NK-92 (cell line): Measurements from ENCODE around the gene GPR179.
A peak's percentile ranks its signal among the peaks of the same experiment; 100 is the strongest.
"Not testable (repeated sequence)": the region's sequence is repeated elsewhere in the genome, so short reads cannot be mapped to it uniquely, and the experiment has no call there.

ENCODE experiments used
- DNase-seq: peaks from one replicate; lab custom pipeline; 2025; ENCODE audit not compliant: unreplicated experiment; lab: John Stamatoyannopoulos, UW

GPR179 gene

DNA sequence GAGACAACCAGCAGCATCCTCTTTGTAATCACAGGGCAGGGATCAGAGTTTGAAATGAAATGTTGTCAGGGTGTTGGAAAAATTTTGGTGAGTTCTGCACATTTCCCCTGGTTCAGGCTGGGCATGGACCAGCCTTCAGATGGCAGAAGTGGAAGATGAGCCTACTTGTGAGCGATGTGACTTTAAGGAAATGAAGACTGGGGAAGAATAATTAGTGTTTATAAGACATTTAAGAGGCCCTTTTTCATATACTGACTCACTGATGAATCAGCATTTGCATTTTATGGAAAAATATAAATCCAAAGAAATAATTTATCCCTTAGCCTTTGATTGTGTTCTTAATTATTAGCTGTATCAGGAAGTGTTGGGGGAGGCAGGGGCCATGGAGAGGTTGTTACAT, 20.9 kb downstream of the GPR179 start:
- DNase-seq: no peak

DNA sequence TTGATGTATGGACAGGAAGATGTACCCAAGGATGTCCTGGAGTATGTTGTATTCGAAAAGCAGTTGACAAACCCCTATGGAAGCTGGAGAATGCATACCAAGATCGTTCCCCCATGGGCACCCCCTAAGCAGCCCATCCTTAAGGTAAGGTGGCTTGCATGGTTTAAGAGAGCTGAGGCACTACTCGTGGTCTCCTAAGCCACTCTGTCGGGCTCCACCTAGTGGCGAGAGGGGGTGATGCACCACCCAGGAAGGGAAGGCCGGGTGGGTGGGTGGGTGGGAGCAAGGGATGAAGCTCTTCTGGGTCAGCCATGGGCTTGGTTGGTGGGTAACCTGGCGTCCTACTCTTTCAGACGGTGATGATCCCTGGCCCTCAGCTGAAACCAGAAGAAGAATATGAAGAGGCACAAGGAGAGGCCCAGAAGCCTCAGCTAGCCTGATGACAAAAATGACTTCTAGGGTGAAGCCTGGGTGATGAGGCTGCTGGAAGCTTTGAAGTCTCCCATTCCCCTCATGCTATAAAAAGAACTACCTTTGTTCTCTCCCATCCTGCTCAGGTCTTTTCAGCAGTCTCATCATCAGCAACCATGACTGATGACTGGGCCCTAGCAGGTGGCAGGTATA, 21.5 kb downstream of the GPR179 start:
- DNase-seq: no peak

DNA sequence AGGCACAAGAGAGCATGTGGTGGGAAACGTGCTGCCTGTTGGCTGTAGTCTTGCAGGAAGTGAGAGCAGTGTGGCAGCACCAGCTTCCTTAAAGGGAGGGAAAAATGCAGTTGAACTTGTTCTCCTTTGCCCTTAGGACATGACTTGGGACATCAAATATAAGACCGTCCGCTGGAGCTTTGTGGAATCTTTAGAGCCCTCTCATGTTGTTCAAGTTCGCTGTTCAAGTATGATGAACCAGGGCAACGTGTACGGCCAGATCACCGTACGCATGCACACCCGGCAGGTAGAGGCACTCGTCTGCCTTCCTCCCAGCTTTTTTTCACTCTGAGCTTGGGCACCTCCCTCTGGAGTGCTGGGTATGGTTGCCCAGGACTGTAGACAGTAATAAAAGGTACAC, 23.3 kb downstream of the GPR179 start:
- no peak for DNase-seq

DNA sequence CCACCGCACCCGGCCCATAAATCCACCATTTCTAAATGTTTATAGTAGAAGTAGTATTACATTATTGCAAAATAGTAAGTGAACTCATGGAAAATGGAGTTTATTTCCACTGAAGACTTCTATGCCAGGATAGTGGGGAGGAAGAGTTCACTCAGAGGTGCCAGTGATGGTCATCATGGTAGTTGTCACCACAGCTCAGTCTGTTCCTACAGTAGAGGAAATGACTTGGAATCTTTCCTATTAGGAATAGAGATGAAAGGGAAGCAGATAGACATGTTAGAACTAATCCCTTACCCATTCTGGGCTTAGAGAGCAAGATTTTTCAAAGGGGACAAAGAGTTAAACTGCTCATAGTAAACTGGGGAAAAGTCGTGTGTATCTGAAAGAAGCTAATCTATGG, 26.7 kb downstream of the GPR179 start:
- no peak for DNase-seq

DNA sequence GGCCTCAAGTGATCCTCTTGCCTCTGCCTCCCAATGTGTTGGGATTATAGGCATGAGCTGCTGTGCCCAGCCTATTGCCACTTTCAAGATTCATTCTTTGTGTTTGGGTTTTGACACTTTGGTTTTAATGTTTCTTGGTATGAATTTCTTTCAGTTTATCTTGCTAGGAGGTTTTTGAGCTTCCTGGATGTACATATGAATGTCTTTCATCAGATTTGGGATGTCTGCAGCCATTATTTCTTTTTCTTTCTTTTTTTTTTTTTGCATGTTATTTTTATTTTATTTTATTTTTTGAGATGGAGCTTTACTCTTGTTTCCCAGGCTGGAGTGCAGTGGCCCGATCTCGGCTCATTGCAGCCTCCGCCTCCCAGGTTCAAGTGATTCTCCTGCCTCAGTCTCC, 28.3 kb downstream of the GPR179 start:
- DNase-seq: no peak

DNA sequence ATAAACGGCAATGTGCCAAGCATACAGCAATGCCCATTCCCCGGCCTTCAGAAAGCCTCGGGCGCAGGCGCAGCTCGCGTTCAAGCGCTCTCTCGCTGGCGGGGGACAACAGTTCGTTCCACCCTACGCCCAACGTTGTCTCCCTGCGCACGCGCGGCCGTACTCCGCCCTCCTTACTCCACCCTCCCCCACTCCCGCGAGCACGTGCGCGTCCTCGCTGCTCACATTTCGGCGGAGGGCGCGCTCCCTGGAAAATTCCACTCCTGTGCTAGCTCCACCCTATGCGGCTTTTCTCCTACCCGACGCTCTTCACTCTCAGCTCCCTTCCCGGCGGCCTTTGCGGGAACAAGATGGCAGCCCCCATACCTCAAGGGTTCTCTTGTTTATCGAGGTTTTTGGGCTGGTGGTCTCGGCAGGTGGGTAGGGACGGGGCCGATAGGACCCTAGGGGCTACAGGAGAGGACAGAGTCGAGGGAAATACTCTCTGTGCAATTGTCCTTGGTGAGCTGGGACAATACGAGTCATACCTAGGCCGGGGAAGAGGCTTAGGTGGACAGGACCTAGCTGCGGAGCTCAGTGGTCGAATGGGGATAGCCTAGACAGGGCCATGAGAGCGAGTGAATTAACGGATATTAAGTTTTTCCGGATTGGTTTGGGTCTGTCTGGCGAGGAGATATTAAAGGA, 46.8 kb downstream of the GPR179 start, which contains the start of gene MRPL45:
Gene MRPL45, plus strand, starts transcription at position 335 of the 684 bp plus-strand sequence. Its CDS starts 16 bp downstream, at position 351.
- DNase-seq: peak; percentile 69

DNA sequence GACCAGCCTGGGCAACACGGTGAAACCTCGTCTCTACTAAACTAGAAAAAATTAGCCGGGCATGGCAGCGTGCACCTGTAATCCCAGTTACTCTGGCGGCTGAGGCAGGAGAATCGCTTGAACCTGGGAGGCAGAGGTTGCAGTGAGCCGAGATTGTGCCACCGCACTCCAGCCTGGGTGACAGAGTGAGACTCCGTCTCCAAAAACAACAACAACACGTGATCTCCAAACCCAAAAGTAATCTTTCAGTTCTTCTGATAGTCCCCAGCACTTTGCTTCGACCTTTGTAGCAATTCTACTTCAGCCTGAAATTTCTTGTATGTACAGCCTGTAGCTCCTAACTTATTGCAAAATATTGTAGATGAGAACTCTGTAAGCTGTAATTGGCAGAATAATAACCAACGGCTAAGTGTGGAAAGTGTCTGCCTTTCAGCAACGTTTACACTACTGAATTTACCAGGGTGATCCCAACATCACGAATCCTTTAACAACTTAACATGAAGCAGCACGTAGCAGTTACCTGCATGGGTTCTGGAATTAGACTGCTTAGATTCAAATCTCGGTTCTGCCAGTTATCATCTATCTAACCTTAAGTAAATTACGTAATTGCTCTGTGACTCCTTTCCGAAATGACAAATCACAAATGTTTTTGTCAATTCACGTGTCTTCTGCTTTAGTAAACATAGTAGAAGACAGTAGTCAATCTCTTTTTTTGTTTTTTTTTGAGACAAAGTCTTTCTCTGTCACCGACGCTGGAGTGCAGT, 48.0 kb downstream of the GPR179 start:
- not testable (repeated sequence) for DNase-seq

DNA sequence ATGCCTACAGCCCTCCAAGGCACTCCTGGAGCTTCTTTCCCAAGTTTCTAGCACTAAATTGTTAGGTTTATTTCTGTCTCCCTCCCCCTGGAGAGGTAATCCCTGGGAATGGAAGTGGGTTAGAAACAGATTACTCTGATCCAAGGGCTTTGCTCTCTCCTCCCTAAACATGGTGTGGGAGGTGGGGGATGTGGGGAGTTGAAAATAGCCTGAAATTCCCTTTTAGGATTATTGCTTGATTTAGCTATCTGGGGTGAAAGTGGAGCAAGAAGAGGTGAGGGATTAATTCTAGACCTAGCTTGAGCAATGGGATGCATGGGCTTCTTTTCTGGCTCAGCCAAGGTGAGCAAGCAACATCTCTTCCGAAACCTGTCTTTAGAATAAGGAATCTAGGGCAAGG, 54.0 kb downstream of the GPR179 start:
- not testable (repeated sequence) for DNase-seq

DNA sequence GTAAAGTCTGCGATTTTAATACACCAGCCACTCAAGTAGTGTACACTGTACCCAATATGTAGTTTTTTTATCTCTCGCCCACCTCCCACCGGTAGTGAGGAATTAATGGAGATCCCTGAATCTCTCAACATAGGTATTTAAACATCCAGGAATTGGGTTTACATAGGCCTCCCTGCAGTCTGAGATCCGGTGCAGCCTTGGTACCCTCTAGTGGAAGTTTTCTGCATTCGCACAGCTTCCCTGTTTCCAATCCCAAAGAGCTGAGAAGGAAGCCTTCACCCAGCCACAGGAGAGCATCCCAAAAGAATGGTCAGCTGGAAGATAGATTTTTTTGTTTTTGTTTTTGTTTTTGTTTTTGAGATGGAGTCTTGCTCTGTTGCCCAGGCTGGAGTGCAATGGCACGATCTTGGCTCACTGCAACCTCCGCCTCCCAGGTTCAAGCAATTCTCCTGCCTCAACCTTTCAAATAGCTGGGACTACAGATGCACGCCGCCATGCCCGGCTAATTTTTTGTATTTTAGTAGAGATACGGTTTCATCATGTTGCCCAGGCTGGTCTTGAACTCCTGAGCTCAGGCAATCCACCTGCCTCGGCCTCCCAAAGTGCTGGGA, 55.4 kb downstream of the GPR179 start:
- DNase-seq: not testable (repeated sequence)

DNA sequence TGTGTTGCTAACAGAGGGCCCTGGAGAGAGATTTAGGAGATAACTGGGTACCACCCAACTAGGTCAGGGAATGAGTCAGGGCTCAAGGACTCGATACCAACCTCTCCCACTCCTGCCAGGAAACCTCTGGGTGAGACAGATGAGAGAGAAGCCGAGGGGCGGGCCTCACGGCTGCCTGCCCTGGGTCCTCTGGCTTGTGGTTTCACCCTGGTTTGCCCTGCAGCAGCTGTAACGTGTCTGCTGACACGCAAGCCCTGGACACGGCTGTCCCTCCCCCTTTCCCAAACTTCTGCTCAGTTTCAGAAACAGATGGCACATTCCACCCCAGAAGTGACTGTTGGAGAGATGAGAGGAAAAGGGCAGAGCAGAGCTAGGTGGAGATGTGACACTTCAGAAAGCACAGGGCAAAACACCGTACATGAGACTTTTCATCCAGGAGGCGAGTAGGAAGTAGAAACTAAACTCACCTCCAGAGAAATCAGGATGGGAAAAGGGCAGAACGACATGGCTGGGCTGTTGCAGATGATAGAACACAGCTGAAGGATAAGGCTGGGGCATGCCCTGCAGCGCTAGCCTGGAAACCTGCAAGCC, 57.2 kb downstream of the GPR179 start:
- DNase-seq: not testable (repeated sequence)

DNA sequence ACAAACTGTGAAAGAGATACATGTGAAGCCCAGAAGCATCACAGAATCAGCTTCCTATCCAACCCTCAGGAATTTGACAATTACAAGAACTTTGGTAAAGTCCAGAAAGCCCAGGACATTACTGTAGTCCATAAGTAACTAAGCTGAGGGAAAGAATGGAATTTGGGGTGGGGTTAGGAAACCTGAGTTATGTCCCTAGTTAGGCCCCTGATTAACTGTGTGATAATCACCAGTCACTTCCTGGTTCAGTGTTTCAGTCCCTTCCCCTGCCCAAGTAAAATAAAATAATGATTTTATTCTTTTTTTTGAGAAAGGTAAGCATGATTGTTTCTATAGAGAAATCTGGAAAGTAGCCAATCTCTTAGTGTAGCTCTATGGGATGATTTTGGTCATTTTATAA, 57.8 kb downstream of the GPR179 start:
- DNase-seq: not testable (repeated sequence)
